ENCODE results near the gene TCFL5. TPM values are rescaled to one million over a fixed set of nuclear protein-coding genes. Genes with fewer than 3 reads are reported as not detected.

The TCFL5 gene
- total and polyA plus RNA-seq, 2 donors (not counting 3 experiments of a cell fraction or from before 2014, with no cell fraction given): 4.4 to 11.1 TPM

- Histone ChIP-seq H3K36me3 (ENCODE audit: control insufficient read depth in 2 of 2, extremely low read depth in 1 of 2, insufficient read depth in 2 of 2, low read length in 2 of 2) (peaks cover 53 to 64% of the 10 kb centered on the region in 2 experiments), H3K27ac (ENCODE audit: insufficient read depth, low read depth, low read length) (no peak overlapping the region), H2AFZ (ENCODE audit: low read depth, low read length) (no peak overlapping the region), H3K79me2 (ENCODE audit: control insufficient read depth, insufficient read depth, low read length) (peaks cover 46% of the 10 kb centered on the region), H3K9me1 (replicated peaks; ENCODE audit: control insufficient read depth, extremely low read depth, insufficient read depth, low read length) (no peaks in the 10 kb centered on the region), H3K9ac (replicated peaks; ENCODE audit: extremely low read depth, insufficient read depth, low read length) (no peak overlapping the region), H4K20me1 (replicated peaks; ENCODE audit: control insufficient read depth, extremely low read depth, insufficient read depth, low read length) (no peaks in the 10 kb centered on the region), H3K27me3 (ENCODE audit: control insufficient read depth in 2 of 2, insufficient read depth in 2 of 2, low read length in 2 of 2) (no peaks in the 10 kb centered on the region), H3K4me2 (ENCODE audit: insufficient read depth, low read length) (no peak overlapping the region), H3K4me3 (replicated peaks in 1 of 3; ENCODE audit: insufficient read depth in 1 of 3, low read depth in 1 of 3, low read length in 3 of 3) (no peak overlapping the region), H3K9me3 (replicated peaks; ENCODE audit: control insufficient read depth, insufficient read depth, low read length) (no peaks in the 10 kb centered on the region), H3K4me1 (ENCODE audit: control insufficient read depth, extremely low read depth, insufficient read depth, low read length) (no peaks in the 10 kb centered on the region)
- BruUV-seq (replicated peaks): no TSS peak
- ChIA-PET POLR2A (no interaction called here), CTCF (interaction anchor here (0.6 to 1.9 kb wide), 10 partner anchors 9 to 47 kb away, joined by 3 to 16 read pairs (median 4); partner anchors contain the start of gene GID8)
- intact Hi-C loops (cut with micrococcal nuclease) (no loop called here), dilution Hi-C loops (cut with MboI; ENCODE audit: extremely low pct_ligation_motif_present, low sequenced_read_pairs) (no loop called here)
- FAIRE-seq: no peak
- TF ChIP-seq GATA2 (IDR thresholded peaks at IDR 0.05; ENCODE audit: insufficient read depth, insufficient read length, low read depth, low read length): no peak
- TF ChIP-seq POLR2A (IDR thresholded peaks at IDR 0.05; ENCODE audit: low read depth, low read length): no peak
- TF ChIP-seq POLR2AphosphoS5 (IDR thresholded peaks at IDR 0.05; ENCODE audit: insufficient read depth, low read depth, low read length): no peak
- no peak for TF ChIP-seq JUN (IDR thresholded peaks at IDR 0.05; ENCODE audit: borderline replicate concordance, insufficient read depth, insufficient read length, low read depth)
- no peak for TF ChIP-seq EZH2 (IDR thresholded peaks at IDR 0.05; ENCODE audit: borderline replicate concordance, low read depth, low read length, severe bottlenecking)
- TF ChIP-seq MAX (IDR thresholded peaks at IDR 0.05; ENCODE audit: insufficient read depth, insufficient read length): no peak
- no peak for TF ChIP-seq MYC (IDR thresholded peaks at IDR 0.05; ENCODE audit: low read depth, low read length)
- no peak for DNase-seq (ENCODE audit: low read depth, low spot score)
These were observed 45.2 kb upstream of the TCFL5 start for GRCh38 chr20:62906647-62907375.

- H3K9me1 ChIP-seq (replicated peaks; ENCODE audit: control insufficient read depth, extremely low read depth, insufficient read depth, low read length): no peaks in the 10 kb centered on the region
- POLR2A ChIA-PET: no interaction called here
- DNase-seq (ENCODE audit: low read depth, low spot score): no peak
- CTCF ChIA-PET: interaction anchor here (1.7 kb wide), 1 partner anchor 11 kb away, joined by 3 read pairs; no protein-coding TSS in a partner anchor
- no peak overlapping the region for H3K27ac ChIP-seq (ENCODE audit: insufficient read depth, low read depth, low read length)
- TF ChIP-seq POLR2A (IDR thresholded peaks at IDR 0.05; ENCODE audit: low read depth, low read length) (no peak), FOS (IDR thresholded peaks at IDR 0.05; ENCODE audit: borderline replicate concordance, insufficient read depth, low read length) (no peak), MYC (IDR thresholded peaks at IDR 0.05; ENCODE audit: low read depth, low read length) (no peak), MAX (IDR thresholded peaks at IDR 0.05; ENCODE audit: insufficient read depth, insufficient read length) (no peak), POLR2AphosphoS5 (IDR thresholded peaks at IDR 0.05; ENCODE audit: insufficient read depth, low read depth, low read length) (no peak), EZH2 (IDR thresholded peaks at IDR 0.05; ENCODE audit: borderline replicate concordance, low read depth, low read length, severe bottlenecking) (no peak), GATA2 (IDR thresholded peaks at IDR 0.05; ENCODE audit: insufficient read depth, insufficient read length, low read depth, low read length) (no peak), JUN (IDR thresholded peaks at IDR 0.05; ENCODE audit: borderline replicate concordance, insufficient read depth, insufficient read length, low read depth) (no peak), CTCF (IDR thresholded peaks at IDR 0.05; ENCODE audit: extremely low read depth in 1 of 2, insufficient read depth in 1 of 2, low read depth in 1 of 2, low read length in 2 of 2) (no peak)
- H3K36me3 ChIP-seq (ENCODE audit: control insufficient read depth in 2 of 2, extremely low read depth in 1 of 2, insufficient read depth in 2 of 2, low read length in 2 of 2): peaks cover 49 to 61% of the 10 kb centered on the region in 2 experiments
- no peak overlapping the region for H2AFZ ChIP-seq (ENCODE audit: low read depth, low read length)
- no peaks in the 10 kb centered on the region for H3K9me3 ChIP-seq (replicated peaks; ENCODE audit: control insufficient read depth, insufficient read depth, low read length)
- no peak overlapping the region for H3K9ac ChIP-seq (replicated peaks; ENCODE audit: extremely low read depth, insufficient read depth, low read length)
- no peak for FAIRE-seq
- H3K27me3 ChIP-seq (ENCODE audit: control insufficient read depth in 2 of 2, insufficient read depth in 2 of 2, low read length in 2 of 2): no peaks in the 10 kb centered on the region
- intact Hi-C loops (cut with micrococcal nuclease): no loop called here
- no TSS peak for BruUV-seq (replicated peaks)
- H3K4me1 ChIP-seq (ENCODE audit: control insufficient read depth, extremely low read depth, insufficient read depth, low read length): no peaks in the 10 kb centered on the region
- no peaks in the 10 kb centered on the region for H4K20me1 ChIP-seq (replicated peaks; ENCODE audit: control insufficient read depth, extremely low read depth, insufficient read depth, low read length)
- no peak overlapping the region for H3K4me3 ChIP-seq (replicated peaks in 1 of 3; ENCODE audit: insufficient read depth in 1 of 3, low read depth in 1 of 3, low read length in 3 of 3)
- H3K79me2 ChIP-seq (ENCODE audit: control insufficient read depth, insufficient read depth, low read length): peaks cover 40% of the 10 kb centered on the region
- H3K4me2 ChIP-seq (ENCODE audit: insufficient read depth, low read length): no peak overlapping the region
- dilution Hi-C loops (cut with MboI; ENCODE audit: extremely low pct_ligation_motif_present, low sequenced_read_pairs): no loop called here
These were observed 44.6 kb upstream of the TCFL5 start for GRCh38 chr20:62906209-62906608.

Data from endothelial cell of umbilical vein (primary cell).